Upper lobe of left lung (tissue), 4 donors: ENCODE data around the gene KCNJ16.

ENCODE experiments used
- POLR2A ChIP-seq, 4 donors: fragments of 450-650 bp; IDR thresholded peaks; one replicate each; pipeline ENCODE4 v1.5.1; 2016 to 2017; ENCODE audit warnings: antibody characterized with exemption in 4 of 4, mild to moderate bottlenecking in 2 of 4
- POLR2AphosphoS5 ChIP-seq, 2 donors: sonication (generic); formaldehyde crosslinking; IDR thresholded peaks; one replicate each; pipeline ENCODE4 v1.5.1; 2017; ENCODE audit warnings: antibody characterized with exemption in 2 of 2
- TF ChIP-seq, protein P1 (sequence below), 6 experiments: fragments of 450-650 bp in 4 of 6; fragments of 200-600 bp in 2 of 6; sonication (generic) in 2 of 6; IDR thresholded peaks; one replicate each; pipeline ENCODE4 v1.5.1; 2016 to 2019; ENCODE audit warnings: antibody characterized with exemption in 6 of 6

DNA sequence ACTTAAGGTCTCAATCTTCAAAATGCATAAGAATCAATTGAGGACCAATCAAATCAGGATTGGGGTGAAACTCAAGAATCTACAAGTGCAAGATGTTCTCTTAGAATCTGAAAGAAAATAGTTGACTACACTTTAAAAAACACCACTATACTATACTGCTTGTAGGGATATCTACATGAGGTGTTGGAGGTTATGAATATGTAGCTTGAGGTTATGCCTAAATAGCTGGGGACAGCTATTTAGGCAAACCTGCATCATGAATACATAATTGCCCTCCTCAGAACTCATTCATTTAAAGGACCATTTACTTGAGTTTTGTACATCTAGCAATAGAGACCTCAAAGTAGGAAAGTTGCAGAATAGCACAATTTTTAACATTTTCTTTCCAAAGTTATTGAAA lies 40.1 kb downstream of the KCNJ16 start:
- TF ChIP-seq, protein P1, sequence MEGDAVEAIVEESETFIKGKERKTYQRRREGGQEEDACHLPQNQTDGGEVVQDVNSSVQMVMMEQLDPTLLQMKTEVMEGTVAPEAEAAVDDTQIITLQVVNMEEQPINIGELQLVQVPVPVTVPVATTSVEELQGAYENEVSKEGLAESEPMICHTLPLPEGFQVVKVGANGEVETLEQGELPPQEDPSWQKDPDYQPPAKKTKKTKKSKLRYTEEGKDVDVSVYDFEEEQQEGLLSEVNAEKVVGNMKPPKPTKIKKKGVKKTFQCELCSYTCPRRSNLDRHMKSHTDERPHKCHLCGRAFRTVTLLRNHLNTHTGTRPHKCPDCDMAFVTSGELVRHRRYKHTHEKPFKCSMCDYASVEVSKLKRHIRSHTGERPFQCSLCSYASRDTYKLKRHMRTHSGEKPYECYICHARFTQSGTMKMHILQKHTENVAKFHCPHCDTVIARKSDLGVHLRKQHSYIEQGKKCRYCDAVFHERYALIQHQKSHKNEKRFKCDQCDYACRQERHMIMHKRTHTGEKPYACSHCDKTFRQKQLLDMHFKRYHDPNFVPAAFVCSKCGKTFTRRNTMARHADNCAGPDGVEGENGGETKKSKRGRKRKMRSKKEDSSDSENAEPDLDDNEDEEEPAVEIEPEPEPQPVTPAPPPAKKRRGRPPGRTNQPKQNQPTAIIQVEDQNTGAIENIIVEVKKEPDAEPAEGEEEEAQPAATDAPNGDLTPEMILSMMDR (IDR thresholded peaks at IDR 0.05) = no peak
- TF ChIP-seq POLR2A (IDR thresholded peaks at IDR 0.05) (no peak), POLR2AphosphoS5 (IDR thresholded peaks at IDR 0.05) (no peak)
